AG20443 (cell line): ENCODE results near the gene PDE4D.

Experiments used
- DNase-seq: peaks from one replicate; pipeline ENCODE4 v3.0.0; 2012; ENCODE audit warnings: low spot score, mixed read lengths

Gene PDE4D

GRCh38 chr5:59104400-59105127 is 789.0 kb downstream of the PDE4D start:
- DNase-seq: no peak

DNA sequence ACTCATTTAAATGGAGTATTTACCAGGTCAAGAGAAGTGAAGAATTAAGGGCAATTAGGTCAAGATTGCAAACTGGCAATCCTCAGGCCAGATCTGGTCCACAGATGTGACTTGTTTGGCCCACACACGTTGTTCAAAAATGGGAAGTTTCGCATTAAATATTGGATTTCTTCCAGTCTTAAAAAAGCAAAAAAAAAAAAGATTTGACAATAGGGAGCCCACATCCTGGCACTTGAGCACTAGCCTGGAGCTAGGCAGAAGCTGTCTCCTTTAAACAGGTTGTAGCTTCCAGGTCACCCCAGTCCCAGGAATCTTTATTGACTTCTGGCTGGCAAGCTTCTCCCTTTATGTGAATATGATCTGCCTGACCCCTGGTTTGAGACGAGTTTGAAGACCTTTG is 790.2 kb downstream of the PDE4D start:
- no peak for DNase-seq

- DNase-seq: no peak
Observed at GRCh38 chr5:59102437-59102836, 791.1 kb downstream of the PDE4D start.

GRCh38 chr5:59100875-59101274 is 792.7 kb downstream of the PDE4D start:
- DNase-seq: no peak

DNA sequence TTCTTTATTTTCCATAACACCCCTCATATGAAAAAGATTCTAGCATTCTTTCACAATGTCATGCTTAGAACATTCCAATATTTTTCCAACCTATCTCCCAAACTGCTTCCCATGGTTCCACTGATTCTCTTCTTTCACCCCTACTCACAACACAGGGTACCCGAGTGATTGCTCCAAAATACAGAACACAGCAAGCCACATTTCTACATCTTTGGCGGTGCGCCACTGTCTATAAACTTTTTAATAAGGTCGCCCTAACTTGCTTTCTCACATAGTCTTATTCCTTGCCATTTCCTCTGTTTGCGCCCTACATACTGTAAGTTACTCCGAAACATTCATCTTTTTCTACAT is 793.6 kb downstream of the PDE4D start:
- no peak for DNase-seq

- peak; percentile 40 for DNase-seq
Observed at GRCh38 chr5:59099270-59099994, 794.1 kb downstream of the PDE4D start.

GRCh38 chr5:59098743-59099142 is 794.8 kb downstream of the PDE4D start:
- DNase-seq: no peak

- DNase-seq: no peak
Observed at GRCh38 chr5:59097712-59098111, 795.8 kb downstream of the PDE4D start.

- no peak for DNase-seq
Observed at GRCh38 chr5:59097116-59097515, 796.4 kb downstream of the PDE4D start.

GRCh38 chr5:59095480-59095879 is 798.0 kb downstream of the PDE4D start:
- peak; percentile 26 for DNase-seq

- no peak for DNase-seq
Observed at GRCh38 chr5:59094864-59095263, 798.7 kb downstream of the PDE4D start.

- no peak for DNase-seq
Observed at GRCh38 chr5:59093329-59093728, 800.2 kb downstream of the PDE4D start.

GRCh38 chr5:59092758-59093157 is 800.8 kb downstream of the PDE4D start:
- DNase-seq: no peak

- DNase-seq: no peak
Observed at GRCh38 chr5:59091965-59092364, 801.6 kb downstream of the PDE4D start.

DNA sequence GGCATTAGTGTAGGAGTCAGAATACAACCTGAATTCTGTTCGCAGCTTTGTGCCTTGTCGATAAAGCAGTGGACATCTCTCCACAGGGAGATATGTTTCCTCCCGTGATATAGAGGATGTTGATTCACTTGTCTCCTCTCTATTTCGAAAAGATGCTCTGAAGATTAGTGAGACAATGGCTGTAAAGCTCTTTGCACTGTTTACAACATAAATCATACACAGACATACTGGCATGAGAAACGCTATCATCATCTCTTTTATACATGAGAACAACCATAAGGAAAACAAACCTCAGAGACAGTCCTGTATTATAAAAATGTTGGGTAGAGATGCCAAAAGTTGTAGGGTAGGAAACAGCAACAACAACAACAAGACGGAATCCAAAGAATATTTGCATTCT is 803.2 kb downstream of the PDE4D start:
- DNase-seq: no peak

GRCh38 chr5:59089767-59090166 is 803.8 kb downstream of the PDE4D start:
- no peak for DNase-seq

DNA sequence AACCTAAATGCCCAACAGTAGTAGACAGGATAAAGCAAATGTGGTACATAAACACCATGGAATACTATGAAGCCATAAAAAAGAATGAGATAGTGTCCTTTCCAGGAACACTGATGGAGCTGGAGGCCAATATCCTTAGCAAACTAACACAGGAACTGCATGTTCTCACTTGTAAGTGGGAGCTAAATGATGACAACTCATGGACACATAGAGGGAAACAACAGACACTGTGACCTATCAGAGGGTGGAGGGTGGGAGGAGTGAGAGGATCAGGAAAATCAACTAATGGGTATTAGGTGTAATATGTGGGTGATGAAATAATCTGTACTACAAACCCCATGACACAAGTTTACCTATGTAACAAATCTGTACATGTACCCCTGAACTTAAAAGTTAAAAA is 805.0 kb downstream of the PDE4D start:
- no peak for DNase-seq

DNA sequence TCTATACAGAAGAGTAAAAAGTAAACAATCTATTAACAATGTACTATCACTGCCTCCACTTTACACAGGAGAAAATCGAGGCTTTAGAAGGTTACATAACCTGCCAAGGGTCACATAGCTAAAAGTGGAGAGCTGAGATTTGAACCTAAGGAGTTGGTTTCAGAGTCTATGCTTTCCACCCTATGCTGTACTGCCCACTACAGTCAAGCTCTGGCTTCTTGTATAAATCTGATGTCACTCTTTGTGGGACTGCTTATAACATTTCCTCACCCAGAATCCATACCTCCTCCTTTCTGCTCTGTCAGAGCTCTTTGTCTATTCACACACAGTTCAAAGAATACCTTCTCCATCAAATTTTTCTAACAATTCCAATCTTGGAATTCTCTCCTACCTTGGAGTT is 807.5 kb downstream of the PDE4D start:
- DNase-seq: no peak

DNA sequence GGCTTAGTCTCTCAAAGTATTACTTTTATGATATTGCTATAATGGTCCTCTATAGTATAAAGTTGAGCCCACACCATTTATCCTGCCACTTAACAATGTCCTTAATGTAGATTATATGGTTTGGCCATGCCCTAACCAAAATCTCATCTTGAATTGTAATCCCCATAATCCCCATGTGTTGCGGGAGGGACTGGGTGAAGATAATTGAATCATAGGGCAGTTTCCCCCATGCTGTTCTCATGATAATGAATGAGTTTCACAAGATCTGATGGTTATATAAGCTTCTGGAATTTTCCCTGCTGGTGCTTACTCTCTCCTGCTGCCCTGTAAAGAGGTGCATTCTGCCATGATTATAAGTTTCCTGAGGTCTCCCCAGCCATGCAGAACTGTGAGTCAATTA is 811.8 kb downstream of the PDE4D start:
- DNase-seq: no peak

GRCh38 chr5:59079622-59080620 is 813.6 kb downstream of the PDE4D start:
- peak; percentile 81 for DNase-seq

- DNase-seq: no peak
Observed at GRCh38 chr5:59071755-59072549, 821.6 kb downstream of the PDE4D start.
